ENCODE data around the gene TMEM183A.

TMEM183A gene

GRCh38 chr1:203036135-203036534 lies 29.0 kb downstream of the TMEM183A start:
- Histone ChIP-seq H3K27me3 (ENCODE audit: low read length) (no peaks in the 10 kb centered on the region), H3K4me3 (ENCODE audit: insufficient read depth, low read length, poor library complexity, severe bottlenecking) (no peak overlapping the region), H3K9ac (ENCODE audit: low read length) (no peak overlapping the region), H2AFZ (ENCODE audit: low read depth, low read length, severe bottlenecking) (no peak overlapping the region), H3K36me3 (ENCODE audit: low read length) (no peaks in the 10 kb centered on the region), H3K27ac (ENCODE audit: low read depth, low read length) (no peak overlapping the region), H3K9me2 (replicated peaks; ENCODE audit: insufficient read depth, low read length) (no peaks in the 10 kb centered on the region), H3K4me2 (ENCODE audit: low read depth, low read length, poor library complexity, severe bottlenecking) (no peak overlapping the region), H3F3A (ENCODE audit: insufficient read depth) (no peaks in the 10 kb centered on the region), H4K20me1 (ENCODE audit: low read depth, low read length) (no peaks in the 10 kb centered on the region), H3K9me3 (ENCODE audit: insufficient read depth, low read length) (no peaks in the 10 kb centered on the region), H3K79me2 (ENCODE audit: insufficient read depth, low read length) (no peaks in the 10 kb centered on the region)
- TF ChIP-seq, protein P1, sequence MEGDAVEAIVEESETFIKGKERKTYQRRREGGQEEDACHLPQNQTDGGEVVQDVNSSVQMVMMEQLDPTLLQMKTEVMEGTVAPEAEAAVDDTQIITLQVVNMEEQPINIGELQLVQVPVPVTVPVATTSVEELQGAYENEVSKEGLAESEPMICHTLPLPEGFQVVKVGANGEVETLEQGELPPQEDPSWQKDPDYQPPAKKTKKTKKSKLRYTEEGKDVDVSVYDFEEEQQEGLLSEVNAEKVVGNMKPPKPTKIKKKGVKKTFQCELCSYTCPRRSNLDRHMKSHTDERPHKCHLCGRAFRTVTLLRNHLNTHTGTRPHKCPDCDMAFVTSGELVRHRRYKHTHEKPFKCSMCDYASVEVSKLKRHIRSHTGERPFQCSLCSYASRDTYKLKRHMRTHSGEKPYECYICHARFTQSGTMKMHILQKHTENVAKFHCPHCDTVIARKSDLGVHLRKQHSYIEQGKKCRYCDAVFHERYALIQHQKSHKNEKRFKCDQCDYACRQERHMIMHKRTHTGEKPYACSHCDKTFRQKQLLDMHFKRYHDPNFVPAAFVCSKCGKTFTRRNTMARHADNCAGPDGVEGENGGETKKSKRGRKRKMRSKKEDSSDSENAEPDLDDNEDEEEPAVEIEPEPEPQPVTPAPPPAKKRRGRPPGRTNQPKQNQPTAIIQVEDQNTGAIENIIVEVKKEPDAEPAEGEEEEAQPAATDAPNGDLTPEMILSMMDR (IDR thresholded peaks at IDR 0.05; ENCODE audit: insufficient read depth, low read length, poor library complexity, severe bottlenecking) = no peak
- TF ChIP-seq EZH2phosphoT487 (conservative IDR thresholded peaks at IDR 0.05; ENCODE audit: low read length) = no peak

DNA sequence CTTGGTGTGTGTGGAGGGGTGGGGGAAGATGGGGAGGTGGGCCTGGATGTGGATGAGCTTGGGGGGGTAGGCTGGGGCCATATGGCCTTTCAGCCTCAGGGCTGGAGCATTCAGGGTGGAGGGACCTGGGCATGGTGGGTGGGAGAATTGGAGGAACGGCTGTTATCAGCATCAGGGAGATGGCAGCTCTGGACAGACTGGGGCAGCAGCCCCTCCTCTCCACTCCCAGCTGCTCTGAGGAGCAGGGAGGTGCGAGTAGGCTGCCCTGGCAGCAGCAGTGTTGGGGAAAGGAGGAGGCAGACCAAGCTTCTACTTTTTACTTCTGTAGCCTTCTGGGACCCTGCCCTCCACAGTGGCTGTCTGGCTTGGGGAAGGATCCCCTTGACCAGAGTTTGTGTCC lies 29.4 kb downstream of the TMEM183A start:
- H3F3A ChIP-seq (ENCODE audit: insufficient read depth) = no peaks in the 10 kb centered on the region
- H3K9me2 ChIP-seq (replicated peaks; ENCODE audit: insufficient read depth, low read length) = no peaks in the 10 kb centered on the region
- H3K36me3 ChIP-seq (ENCODE audit: low read length) = no peaks in the 10 kb centered on the region
- H3K4me2 ChIP-seq (ENCODE audit: low read depth, low read length, poor library complexity, severe bottlenecking) = no peak overlapping the region
- H3K4me3 ChIP-seq (ENCODE audit: insufficient read depth, low read length, poor library complexity, severe bottlenecking) = no peak overlapping the region
- no peaks in the 10 kb centered on the region for H3K9me3 ChIP-seq (ENCODE audit: insufficient read depth, low read length)
- H3K79me2 ChIP-seq (ENCODE audit: insufficient read depth, low read length) = no peaks in the 10 kb centered on the region
- no peaks in the 10 kb centered on the region for H4K20me1 ChIP-seq (ENCODE audit: low read depth, low read length)
- no peak for TF ChIP-seq EZH2phosphoT487 (conservative IDR thresholded peaks at IDR 0.05; ENCODE audit: low read length)
- TF ChIP-seq, protein P1 (IDR thresholded peaks at IDR 0.05; ENCODE audit: insufficient read depth, low read length, poor library complexity, severe bottlenecking) = no peak
- H3K27ac ChIP-seq (ENCODE audit: low read depth, low read length) = no peak overlapping the region
- no peak overlapping the region for H2AFZ ChIP-seq (ENCODE audit: low read depth, low read length, severe bottlenecking)
- no peak overlapping the region for H3K9ac ChIP-seq (ENCODE audit: low read length)
- H3K27me3 ChIP-seq (ENCODE audit: low read length) = no peaks in the 10 kb centered on the region

DNA sequence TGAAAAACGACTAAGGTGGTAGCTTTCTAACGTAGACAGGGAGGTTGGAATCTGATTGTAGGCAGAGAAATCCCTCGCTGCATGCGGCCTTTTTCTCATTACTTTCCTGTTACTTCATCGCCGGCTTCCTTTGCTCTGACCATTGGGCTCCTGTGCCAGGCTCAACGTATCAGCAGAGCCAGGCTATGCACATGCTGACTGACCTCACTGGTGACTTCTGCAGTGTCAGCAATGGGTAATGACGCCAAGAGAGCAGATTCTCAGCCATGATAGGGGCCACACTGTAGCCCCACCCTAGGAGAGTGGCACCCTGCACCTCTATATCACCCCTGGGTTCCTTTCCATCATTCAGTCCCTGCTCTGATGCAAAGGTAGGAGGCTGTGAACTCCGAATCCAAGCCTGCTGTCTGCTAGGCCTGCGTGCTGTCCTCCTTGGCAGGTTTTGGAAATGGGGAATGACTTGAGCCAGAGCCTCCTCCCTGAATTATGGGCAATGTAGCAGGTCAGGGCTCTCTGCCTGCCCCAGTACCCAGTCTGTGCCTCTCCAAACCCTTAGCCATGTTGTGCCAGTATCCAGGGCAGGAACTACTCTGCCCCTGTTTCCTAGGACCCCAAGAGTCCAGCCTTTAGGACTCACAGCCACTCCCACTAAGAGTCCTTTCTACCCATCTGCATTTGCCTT lies 30.5 kb downstream of the TMEM183A start:
- no peak overlapping the region for H2AFZ ChIP-seq (ENCODE audit: low read depth, low read length, severe bottlenecking)
- H3K9ac ChIP-seq (ENCODE audit: low read length) = no peak overlapping the region
- no peaks in the 10 kb centered on the region for H3K27me3 ChIP-seq (ENCODE audit: low read length)

More for the DNA sequence above, 30.5 kb downstream of the TMEM183A start:
- Histone ChIP-seq H3K36me3 (ENCODE audit: low read length) (no peaks in the 10 kb centered on the region), H3K27ac (ENCODE audit: low read depth, low read length) (no peak overlapping the region), H3K79me2 (ENCODE audit: insufficient read depth, low read length) (no peaks in the 10 kb centered on the region), H3F3A (ENCODE audit: insufficient read depth) (no peaks in the 10 kb centered on the region), H3K4me2 (ENCODE audit: low read depth, low read length, poor library complexity, severe bottlenecking) (no peak overlapping the region), H3K9me2 (replicated peaks; ENCODE audit: insufficient read depth, low read length) (no peaks in the 10 kb centered on the region), H4K20me1 (ENCODE audit: low read depth, low read length) (no peaks in the 10 kb centered on the region), H3K4me3 (ENCODE audit: insufficient read depth, low read length, poor library complexity, severe bottlenecking) (no peak overlapping the region), H3K9me3 (ENCODE audit: insufficient read depth, low read length) (no peaks in the 10 kb centered on the region)
- TF ChIP-seq, protein P1 (IDR thresholded peaks at IDR 0.05; ENCODE audit: insufficient read depth, low read length, poor library complexity, severe bottlenecking) = no peak
- no peak for TF ChIP-seq EZH2phosphoT487 (conservative IDR thresholded peaks at IDR 0.05; ENCODE audit: low read length)
